CD4-positive, alpha-beta T cell treated with Interleukin-6 at 100 ng/mL for 8 hours (primary cell): ENCODE measurements around the gene GPR62.
"Not testable (repeated sequence)": the region's sequence is repeated elsewhere in the genome, so short reads cannot be mapped to it uniquely, and the experiment has no call there.

Experiments
- DNase-seq: peaks from one replicate; pipeline ENCODE4 v3.0.0-alpha.2; 2020; ENCODE audit warnings: mixed read lengths, low spot score

Gene GPR62

DNA sequence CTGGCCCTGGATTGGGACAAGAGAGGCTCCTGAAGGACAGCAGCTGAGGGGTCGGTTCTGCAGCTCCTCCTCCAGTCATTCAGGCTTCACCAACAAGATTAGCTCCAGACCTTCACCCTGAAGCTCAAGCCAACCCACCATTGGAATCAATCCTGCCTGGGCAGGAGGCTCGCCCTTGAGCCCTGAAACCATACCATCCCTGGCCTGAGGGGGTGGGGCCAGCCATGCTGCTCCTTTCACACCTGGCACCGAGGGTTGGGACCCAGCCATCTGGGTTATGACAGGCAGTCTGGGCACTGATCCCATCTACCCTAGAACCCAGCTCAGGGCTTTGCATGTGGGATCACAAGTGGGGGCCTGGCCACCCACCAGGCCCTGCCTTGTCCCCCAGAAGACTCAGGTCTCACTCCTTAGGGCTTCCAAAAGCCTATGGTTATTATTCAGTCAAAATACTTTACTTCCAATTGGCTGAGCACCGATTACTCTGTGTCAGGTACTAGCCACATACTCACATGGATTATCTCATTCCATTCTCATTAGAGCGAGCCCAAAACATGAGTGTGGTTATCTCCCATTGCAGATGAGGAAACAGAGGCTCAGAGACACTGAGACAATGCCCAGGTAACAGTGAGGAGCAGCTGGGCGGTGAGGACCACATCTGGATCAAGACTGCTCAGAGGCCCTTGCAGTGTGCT, 15.6 kb downstream of the GPR62 start:
- no peak for DNase-seq

DNA sequence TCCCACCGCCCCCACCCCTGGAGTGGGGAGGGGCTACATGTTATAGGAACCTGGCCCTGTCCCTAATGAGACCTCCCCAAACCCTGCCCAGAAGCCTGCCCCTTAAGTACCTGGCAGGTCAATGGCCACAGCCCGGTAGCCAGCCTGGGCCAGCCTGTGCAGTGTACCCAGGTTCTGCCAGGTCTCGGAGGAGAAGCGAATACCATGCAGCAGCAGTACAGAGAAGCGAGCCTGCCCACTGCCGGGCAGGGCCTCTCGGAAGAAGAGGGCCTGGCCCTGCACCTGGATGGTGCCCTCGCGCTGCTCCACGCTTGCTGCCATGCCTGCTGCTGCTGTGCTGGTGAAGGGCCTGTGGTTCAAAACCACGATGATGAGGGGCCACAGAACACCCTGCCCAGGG, 16.2 kb downstream of the GPR62 start:
- no peak for DNase-seq

DNA sequence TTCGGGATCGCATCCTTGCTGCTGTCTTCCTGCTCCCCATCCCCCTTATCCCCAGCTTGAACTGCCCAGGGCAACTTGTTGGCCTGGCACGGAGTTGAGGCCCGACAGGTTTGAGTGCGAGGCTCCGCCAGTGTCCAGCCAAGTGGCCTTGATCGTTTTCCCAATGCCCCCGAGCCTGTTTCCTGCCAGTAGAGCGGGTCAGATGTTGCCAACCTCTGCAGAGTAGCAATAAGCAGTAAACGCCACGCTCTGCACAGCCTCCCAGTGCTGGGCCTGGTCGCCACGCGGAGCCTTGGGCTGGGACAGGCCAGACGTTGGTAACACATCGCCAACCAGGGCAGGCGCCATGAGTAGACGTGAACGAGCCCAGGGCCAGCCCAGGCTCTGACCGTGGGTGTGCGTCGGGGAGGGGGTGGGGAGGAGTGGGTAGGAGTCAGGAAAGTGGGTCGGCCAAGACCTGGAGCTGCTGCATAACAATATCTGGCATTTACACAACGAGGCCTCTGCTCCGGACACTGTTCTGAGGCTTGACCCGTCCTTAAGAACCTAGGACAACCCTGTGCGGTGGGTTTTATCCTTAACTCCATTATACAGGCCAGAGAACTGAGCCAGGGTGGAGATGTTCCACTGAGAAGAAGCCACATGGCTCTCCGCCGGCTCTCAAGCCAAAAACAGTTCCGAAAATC, 19.2 kb downstream of the GPR62 start:
- no peak for DNase-seq

DNA sequence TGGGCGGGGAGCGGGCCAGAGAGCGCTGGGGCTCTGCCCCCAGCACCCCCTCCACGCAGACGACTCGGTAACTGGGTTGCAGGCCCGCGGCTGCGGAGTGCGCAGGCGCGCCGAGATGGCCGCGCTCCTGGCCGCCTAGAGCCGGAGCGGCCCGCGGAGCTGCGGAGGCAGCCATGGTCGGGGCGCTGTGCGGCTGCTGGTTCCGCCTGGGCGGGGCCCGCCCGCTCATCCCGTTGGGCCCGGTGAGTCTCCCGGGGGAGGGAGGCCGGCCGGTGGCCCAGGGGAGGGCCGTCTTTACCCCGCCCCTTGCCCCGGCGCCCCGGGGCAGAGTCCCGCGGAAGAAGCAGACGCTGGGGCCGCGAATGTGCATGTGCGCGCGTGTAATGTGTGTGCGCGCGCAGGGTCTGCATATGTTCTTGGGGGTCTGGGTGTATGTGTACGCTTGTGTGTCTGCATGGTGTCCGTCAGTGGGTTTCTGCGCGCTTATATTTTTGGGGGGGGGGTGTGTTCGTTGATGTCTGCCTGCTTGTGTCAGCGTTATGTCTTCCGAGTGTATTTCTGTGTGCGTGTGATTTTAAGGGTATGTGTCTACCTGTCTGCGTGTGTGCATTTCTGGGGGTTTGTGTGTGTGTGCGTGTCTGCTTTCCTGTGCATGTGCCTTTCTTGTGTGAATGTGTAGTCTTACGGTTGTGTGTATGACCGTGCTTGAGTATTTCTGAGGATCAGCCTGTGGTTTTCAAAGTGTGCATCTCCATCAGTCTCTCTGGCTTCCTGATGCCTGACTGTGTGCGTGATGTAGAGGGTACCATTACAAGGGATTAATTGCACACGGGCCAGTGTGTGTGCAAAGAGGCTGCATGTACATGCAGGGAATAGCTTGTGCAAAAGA, 20.0 kb downstream of the GPR62 start, which contains the start of gene ABHD14A:
TSS of gene ABHD14A (plus strand) at position 102 of the 889 bp plus-strand sequence. CDS start at position 174, 72 bp downstream.
- peak; percentile 71 for DNase-seq

DNA sequence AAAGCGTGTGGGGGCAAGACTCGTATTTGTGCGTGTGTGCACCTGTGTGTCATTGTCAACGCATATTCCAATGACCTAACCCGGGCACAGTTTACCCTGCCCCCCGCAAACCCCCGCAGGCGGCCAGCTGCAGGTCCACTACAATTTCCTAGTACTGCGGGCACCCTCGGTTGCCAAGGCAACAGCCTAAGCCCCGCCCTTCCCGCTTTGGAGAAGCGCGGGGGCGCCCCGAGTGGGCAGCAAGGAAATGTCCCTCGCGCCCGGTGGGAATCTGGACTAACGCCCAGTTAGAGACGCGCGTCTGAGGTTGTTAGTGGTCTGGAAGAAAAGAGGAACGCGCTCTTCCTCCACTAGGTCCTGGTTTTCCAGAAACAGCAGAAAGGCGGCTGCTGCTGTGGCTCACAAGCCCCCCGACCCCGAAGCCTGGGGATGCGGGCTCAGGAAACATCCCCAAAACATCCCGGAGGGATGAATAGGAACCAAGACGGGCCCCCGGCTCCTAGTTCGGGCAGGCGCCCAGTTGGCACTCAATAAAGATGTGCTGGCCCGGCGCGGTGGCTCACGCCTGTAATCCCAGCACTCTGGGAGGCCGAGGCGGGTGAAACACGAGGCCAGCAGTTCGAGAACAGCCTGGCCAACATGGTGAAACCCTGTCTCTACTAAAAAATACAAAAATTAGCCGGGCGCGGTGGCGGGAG, 20.8 kb downstream of the GPR62 start:
- DNase-seq, result no peak

DNA sequence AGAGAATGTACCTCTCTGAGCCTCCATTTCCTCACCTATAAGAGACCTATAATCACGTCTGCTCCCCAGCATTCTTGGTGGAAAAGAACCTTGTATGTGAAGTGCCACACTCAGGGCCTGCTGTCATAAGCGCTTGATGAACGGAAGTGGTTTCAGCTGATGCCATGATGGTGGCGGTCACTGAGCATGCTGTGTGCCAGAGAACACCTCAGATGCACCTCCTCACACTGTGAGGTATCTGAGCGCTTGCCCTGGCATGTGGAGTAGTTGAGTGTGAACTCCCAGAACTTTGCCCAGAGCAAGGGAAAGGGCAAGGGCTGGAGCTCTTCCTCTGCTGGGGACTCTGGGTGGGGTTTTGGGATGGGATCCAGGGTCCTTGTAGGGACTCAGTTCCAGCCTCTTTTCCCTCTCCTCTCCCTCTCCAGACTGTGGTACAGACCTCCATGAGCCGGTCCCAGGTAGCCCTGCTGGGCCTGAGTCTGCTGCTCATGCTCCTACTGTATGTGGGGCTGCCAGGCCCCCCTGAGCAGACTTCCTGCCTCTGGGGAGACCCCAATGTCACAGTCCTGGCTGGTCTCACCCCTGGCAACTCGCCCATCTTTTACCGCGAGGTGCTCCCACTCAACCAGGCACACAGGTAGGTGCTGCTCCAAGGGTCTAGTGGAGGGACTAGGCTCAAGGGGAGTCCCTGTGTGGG, 22.4 kb downstream of the GPR62 start:
- DNase-seq, result peak; percentile 51

DNA sequence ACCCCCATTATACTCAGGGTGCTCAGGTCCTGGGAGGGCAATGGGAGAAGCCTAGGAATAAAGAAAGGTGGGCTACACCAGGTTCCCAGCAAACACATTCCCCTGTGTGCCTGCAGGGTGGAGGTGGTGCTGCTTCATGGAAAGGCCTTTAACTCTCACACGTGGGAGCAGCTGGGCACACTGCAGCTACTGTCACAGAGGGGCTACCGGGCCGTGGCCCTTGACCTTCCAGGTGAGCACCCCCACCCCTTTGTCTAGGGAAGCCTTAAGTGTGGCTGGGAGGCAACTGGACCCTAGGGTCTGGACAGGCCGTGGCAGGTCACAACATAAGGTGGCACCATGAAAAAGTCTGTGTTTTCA, 22.9 kb downstream of the GPR62 start:
- no peak for DNase-seq

DNA sequence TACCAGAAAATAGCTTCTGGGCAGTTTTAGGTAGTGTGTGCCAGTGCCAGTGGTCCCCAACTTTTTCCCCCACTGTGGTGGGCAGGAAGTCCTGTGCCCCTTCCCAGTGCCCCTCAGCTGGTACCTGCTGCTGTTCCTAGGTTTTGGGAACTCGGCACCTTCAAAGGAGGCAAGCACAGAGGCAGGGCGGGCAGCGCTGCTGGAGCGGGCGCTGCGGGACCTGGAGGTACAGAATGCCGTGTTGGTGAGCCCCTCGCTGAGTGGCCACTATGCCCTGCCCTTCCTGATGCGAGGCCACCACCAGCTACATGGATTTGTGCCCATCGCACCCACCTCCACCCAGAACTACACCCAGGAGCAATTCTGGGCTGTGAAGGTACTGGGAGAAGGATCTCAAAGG, 25.1 kb downstream of the GPR62 start:
- DNase-seq, result no peak

DNA sequence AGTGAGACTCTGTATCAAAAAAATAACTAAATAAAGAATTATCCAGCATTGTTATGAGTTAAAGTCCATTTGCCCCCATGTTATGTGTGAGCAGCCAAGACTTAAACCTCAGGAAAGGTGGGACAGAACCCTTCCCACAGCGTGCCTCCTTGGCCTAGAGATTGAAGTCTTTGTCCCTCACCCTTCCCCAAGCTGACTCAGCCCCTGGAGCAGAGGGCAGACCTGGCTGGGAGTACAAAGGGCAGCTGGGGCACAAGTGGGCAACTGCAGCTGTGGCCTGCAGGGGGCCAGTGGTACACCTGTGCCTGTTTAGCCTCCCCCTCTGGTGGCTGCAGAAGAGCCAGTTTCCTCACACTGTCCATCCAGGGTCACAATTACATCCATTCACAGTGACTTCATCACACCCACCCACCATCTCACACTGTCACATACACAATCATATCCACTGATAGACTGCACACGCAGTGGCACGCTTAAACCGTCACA, 27.2 kb downstream of the GPR62 start:
- peak; percentile 14 for DNase-seq

DNA sequence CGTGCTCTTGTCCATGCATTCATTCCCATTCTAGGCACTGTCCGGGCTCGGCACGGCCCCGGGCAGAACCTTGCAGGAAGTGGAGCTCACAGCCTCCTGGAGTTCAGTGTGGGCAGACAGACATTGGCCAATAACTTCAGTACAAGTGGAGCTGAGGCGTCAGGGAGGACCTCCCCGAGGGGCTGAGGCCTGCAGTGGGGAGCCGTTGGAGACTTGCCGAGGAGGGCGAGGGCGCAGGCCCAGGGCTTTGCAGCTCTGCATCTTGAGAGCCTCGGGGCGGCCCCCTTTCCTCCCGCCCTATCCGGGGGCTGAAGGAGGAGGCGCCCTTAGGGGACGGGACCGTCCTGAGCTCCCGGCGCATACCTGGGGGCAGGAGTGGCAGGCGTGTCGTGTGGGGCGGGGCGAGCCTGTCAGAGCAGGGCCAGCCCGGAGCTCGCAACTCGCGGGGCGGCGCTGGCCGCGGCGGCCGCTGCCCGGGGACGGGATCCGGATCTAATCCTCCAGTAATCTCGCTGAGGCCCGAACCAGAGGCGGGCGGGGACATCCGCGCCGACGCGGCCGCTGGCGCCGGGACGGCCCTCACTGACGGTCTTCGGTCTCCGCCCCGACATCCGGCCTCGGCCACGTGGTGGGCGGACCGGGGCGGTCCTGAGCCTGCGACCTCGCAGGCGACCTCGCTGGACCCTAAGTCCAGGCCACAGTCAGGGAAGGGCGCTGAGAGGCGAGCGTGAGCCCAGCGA, 27.8 kb downstream of the GPR62 start, which contains the start of gene ACY1:
TSS of gene ACY1 (plus strand) at position 698 of the 740 bp plus-strand sequence. CDS start 530 bp downstream, outside the sequence.
- peak; percentile 58 for DNase-seq

DNA sequence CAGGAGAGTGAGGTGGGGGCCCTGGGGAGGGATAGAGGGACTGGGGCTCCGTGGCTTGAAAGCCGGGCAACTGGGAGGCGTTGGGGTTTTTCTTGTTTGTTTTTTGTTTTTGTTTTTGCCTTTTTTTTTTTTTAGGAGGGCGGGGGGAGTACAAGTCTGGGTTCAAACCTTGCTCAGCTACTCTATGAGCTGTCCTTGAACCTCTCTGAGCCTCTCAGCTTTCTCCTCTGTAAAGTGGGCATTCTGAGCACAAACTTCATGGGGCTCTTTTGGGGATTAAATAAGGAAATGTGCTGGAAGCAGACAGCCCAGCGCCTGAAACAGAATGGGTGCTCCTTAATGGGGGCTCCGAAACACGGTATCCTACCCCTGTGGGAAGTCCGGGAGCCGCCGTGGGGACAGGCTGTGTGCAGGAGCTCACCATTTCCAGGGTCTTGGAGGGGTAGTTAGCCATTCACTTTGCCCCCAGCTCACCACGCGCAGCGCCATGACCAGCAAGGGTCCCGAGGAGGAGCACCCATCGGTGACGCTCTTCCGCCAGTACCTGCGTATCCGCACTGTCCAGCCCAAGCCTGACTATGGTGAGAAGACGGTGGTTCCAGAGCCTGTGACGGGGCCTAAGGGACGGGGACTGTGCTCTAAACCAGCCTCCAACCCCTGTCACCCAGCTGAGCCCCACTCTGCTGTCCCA, 28.5 kb downstream of the GPR62 start:
- no peak for DNase-seq

DNA sequence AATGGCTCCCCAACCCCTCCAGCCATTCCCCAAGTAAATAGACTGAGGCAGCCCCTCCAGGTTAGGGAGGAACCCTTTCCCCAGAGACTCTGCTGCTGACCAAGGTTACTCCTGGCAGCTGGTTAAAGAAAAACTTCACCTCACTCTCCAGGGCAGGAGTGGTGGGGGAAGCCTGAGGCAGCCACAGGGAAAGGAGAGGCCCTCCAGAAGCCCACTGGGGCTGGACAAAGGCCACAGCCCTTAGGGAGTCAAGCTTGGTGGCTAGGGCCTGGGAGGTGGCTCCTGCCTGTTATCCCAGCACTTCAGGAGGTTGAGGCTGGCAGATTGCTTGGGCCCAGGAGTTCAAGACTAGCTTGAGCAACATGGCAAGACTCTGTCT, 29.1 kb downstream of the GPR62 start:
- DNase-seq, result no peak

DNA sequence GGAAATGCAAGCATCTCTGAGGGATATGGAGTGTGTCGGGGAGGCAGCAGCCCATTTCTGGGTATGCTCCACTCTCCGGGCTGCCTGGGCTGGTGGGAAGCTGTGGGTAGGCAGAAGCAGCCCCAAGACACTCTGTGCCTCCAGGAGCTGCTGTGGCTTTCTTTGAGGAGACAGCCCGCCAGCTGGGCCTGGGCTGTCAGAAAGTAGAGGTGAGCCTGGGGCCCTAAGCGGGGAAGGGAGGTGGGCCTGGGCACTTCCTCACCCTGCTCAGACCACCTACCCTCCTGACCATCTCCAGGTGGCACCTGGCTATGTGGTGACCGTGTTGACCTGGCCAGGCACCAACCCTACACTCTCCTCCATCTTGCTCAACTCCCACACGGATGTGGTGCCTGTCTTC, 29.9 kb downstream of the GPR62 start:
- DNase-seq, result no peak

DNA sequence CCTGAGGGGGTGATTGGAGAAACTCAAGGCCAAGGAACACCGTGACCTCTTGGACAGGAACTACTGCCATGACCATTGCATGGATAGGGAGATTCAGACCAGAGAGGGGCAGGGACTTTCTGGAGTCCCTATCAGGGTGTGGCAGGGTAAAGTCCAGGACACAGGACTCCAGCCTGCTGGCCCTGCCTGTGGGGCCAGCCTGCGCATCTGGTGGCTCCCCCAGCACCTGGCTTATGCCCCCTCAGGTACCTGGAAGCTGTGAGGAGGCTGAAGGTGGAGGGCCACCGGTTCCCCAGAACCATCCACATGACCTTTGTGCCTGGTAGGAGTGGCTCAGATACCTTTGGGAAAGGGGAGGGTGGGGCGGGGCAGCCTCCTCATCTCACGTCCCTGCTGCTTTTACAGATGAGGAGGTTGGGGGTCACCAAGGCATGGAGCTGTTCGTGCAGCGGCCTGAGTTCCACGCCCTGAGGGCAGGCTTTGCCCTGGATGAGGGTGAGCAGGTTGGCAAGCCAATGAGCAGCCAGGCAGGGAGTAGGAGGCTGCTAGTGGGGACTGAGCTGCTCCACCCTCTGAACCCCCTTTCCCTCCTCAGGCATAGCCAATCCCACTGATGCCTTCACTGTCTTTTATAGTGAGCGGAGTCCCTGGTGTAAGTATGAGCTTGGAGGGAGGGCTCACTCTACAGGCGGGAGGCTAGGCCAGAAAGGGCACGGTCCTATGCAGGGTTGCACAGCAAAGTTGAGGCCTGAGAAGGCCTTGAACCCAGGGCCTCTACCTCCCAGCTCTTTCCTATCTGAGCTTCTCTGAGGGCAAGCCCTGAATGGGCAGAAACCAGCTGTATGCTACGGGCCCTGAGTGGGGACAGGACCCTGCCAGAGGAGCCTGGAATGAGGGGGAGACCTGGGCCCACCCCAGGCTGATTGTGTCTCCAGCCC, 31.1 kb downstream of the GPR62 start:
- DNase-seq, result no peak

DNA sequence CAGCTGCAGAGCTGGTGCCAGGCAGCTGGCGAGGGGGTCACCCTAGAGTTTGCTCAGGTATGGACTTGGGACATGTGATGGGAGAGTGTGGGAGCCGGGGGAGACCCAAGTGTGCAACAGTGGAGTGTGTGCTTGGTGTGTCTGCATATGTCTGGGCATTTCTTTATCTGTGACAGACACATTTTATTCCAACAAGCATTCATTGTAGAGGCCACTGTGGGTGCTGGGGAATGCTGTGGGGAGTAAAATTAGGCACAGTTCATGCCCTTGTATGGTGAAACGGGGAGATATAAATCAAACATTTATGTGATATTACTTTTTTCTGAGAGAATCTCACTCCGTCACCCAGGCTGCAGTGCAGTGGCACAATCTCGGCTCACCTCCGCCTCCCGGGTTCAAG, 32.4 kb downstream of the GPR62 start:
- no peak for DNase-seq

DNA sequence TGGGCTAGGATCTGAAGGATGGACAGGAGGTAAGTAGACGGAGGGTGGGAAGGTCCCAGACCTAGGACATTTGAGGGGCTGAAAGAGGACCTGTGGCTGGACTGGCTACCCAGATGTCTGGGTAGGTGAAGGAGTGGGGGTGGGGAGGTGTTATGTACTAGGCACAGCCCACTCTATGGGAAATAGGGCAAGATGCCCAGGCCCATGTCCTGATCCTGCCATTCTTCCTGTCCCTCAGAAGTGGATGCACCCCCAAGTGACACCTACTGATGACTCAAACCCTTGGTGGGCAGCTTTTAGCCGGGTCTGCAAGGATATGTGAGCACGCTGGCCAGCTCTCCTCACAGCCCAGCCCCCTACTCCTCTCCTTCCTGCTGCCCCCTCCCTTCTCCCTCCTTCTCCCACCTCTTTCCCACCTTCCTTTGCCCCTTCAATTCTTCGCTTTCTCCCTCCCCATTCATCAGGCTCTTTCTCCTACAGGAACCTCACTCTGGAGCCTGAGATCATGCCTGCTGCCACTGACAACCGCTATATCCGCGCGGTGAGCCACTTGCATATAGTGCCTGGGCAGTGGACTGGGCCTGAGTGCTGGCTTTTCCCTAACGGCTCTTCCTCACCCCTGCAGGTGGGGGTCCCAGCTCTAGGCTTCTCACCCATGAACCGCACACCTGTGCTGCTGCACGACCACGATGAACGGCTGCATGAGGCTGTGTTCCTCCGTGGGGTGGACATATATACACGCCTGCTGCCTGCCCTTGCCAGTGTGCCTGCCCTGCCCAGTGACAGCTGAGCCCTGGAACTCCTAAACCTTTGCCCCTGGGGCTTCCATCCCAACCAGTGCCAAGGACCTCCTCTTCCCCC, 33.3 kb downstream of the GPR62 start:
- DNase-seq, result no peak

DNA sequence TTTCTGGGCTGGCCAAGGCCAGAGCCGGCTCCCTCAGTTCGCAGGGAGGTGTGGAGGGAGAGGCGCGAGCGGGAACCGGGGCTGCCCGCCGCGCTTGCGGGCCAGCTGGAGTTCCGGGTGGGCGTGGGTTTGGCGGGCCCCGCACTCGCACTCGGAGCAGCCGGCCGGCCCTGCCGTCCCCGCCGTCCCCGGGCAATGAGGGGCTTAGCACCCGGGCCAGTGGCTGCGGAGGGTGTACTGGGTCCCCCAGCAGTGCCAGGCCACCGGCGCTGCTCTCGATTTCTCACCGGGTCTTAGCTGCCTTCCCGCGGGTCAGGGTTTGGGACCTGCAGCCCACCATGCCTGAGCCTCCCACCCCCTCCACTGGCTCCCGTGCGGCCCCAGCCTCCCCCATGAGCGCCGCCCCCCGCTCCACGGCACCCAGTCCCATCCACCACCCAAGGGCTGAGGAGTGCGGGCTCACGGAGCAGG, 35.4 kb downstream of the GPR62 start:
- not testable (repeated sequence) for DNase-seq
